Activated CD8-positive, alpha-beta memory T cell treated with anti-CD3 and anti-CD28 coated beads, Interleukin-2, amount 50 U/mL, for 24 hours (primary cell): ENCODE measurements around the gene CELSR2.
"Not testable (repeated sequence)": the region's sequence is repeated elsewhere in the genome, so short reads cannot be mapped to it uniquely, and the experiment has no call there.

ENCODE experiments used
- DNase-seq: peaks from one replicate; pipeline ENCODE4 v3.0.0-alpha.2; 2020; ENCODE audit errors: extremely low read depth

The CELSR2 gene

DNA sequence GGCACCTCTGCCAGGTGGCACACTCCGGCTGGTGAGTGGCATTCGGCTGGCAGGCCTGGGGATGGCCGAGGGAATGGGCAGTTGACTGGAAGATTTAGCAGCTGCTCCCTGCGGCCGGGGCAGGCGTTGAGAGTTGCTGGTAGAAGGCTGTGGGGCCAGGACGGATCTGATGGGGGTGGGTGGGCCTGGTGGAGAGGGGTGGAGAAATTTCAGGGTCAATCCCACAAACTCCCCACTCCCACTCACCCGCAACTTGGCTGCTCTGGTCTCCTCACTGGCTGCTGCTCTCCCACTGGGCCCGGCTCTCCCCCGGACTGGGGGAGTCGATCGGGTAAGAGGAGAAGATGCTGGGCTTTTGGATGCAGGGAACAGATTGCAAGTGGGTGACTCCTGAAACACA lies 31.5 kb downstream of the CELSR2 start:
- DNase-seq, result no peak

DNA sequence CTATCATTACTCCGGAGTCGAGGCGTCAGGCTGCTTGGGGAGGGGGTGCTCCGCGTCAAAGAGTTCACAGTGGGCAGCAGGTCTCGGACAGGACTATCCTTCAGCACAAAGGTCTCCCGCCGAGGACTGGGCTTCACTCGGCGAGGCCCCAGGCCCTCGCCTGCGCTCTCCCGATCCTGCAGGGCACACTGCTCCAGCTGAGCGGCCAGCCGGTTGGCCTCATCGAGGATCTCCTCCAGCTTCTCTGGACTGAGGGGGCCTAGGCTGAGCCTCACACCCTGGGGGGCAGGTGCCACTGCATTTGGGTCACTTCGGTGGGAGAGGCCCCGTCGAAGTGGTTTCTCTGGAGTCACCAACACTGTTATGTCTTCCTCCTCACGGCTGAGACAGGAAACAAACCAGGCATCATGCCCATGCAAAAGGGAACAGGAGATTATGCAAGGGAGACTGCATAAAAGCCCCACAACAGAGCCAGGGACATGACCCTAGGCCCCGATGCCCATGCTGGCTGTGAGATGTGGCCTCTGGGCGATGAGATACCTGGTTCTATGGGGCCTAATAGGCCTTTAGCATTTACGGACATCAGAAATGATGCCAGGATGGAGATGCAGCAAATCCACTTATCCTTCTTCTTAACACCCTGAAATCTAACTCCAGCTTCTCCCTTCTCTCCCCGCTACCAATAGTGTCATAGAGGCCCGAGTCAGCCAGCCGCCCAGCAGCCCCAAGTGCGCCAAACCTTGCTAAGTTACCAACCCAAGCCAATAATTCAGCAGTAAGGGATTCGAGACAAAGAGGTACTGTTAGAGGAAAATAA lies 32.5 kb downstream of the CELSR2 start:
- DNase-seq, result no peak

- no peak for DNase-seq
Observed at GRCh38 chr1:109282497-109282951, 33.2 kb downstream of the CELSR2 start.

DNA sequence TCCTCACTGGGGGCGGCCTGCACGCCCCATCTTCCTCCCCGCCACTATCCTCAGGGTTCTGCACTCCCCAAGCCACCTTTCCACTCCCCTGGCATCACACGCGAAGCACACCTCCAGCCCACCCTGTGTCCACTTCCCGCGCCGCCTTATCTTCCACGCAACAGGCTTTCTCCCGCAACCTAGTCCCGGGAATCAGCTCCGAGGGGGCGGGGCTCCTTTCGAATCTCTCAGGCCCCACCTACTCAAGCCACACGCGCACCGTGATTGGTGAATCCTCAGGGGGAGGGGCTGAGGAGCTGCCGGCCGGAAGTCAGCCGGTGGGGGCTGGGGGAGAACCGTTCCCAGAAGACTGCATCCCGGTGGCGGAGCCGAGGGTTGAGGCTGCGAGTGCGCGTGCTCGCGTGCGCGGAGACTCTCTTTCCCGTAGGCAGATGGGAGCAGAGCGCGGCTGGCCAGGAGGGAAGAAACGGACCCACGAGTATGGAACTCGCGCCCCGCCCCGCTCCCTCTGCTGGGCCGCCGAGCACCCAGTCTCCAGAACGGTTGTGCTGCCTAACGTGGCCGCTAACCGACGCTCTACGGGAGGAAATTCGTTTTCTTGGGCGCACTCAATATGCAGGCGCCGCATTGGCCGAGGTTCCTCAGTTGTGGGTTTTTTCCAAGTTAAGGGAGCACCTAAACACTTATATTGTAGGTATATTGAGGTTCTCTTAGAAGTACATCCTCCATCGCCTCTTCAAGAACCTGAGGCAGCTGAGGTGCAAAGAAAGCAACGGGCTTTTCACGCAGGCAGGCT lies 33.8 kb downstream of the CELSR2 start, which contains the start of gene PSRC1:
Gene PSRC1, minus strand, starts transcription at position 194 of the 796 bp plus-strand sequence.
- DNase-seq, result peak; percentile 75

DNA sequence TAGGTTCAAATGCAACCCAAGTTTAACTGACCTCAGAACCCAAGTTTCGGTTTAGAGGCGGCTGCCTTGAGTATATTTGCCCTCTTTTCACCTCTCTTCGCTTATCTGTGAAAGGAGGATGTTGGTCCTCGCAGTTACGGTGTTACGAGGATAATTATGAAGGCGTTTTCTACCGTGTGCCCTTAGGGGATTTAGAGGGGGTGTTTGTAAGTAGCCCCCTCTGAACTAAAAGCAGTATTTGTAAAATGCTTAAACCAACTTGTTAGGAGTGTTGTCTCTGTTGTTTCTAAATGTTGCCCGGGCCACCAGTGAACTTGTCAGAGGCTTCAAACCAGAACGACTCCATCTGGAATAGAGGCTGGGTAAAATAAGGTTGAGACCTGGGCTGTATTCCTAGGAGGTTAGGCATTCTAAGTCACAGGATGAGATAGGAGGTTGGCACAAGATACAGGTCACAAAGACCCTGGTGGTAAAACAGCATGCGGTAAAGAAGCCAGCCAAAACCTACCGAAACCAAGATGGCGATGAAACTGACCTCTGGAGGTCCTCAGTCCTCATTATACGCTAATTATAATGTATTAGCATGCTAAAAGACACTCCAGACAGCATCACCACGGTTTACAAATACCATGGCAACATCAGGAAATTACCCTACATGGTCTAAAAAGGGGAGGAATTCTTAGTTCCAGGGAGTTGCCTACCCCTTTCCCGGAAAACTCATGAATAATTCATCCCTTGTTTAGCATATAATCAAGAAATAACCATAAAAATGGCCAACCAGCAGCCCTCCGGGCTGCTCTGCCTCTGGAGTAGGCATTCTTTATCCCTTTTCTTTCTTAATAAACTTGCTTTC lies 34.6 kb downstream of the CELSR2 start:
- DNase-seq, result no peak

GRCh38 chr1:109286762-109287161 lies 37.4 kb downstream of the CELSR2 start:
- DNase-seq, result not testable (repeated sequence)

DNA sequence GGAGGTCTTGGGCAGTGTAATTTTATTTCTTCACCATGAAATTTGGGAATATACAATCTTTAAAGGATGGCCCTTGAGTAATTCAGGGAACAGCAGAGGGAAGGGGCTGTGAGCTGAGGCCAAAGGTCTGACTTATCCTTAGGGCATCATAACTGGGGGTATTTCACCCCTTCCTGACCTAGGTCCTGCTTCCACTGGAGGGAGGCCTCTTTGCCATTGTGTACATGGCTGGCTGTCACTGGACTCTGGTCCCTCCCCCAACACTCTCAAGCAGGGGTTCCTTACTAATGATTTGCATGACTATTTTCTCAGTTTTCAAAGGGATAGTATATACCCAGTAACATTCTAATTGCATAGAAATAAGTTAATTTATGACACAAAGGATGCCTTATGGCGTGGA lies 40.8 kb downstream of the CELSR2 start:
- no peak for DNase-seq

DNA sequence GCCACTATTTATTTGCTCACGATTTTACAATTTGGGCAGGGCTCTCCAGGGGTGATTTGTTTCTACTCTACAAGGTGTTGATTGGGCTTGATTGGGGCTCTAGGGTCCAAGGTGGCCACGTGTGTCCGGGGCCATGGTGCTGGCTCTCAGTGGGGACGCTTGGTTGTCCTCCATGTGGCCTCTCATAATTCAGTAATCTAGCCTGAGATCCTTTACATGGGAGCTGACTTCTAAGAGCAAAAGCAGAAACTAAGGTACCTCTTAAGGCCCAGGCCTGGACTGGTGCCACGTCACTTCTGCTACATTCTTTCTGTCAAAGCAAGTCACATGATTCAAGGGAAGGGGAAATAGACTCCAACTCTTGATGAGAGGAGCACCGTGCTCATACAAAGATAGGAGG lies 41.7 kb downstream of the CELSR2 start:
- no peak for DNase-seq

GRCh38 chr1:109292364-109292763 lies 43.0 kb downstream of the CELSR2 start:
- DNase-seq, result no peak

GRCh38 chr1:109293026-109293425 lies 43.7 kb downstream of the CELSR2 start:
- no peak for DNase-seq

DNA sequence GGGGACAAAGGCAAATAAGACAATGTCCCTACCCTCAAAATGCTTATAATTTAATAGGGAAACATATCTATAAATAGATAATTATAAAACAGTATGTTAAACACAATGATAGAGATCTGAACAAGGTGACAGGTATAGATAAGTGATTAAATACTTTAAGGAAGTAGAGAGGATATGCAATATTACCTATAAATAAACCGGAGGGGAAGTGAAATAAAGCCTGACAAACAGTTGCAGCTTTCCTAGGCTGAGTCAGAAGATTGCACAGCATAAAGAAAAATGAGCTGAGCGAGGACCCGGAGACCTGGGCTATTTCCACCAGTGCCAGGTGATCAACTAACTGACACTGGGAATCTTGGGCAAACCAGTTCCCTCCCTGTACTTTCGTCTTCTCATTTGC lies 45.1 kb downstream of the CELSR2 start:
- DNase-seq, result no peak

GRCh38 chr1:109295712-109296415 lies 46.5 kb downstream of the CELSR2 start:
- DNase-seq, result no peak

- DNase-seq, result no peak
Observed at GRCh38 chr1:109296782-109297181, 47.4 kb downstream of the CELSR2 start.

DNA sequence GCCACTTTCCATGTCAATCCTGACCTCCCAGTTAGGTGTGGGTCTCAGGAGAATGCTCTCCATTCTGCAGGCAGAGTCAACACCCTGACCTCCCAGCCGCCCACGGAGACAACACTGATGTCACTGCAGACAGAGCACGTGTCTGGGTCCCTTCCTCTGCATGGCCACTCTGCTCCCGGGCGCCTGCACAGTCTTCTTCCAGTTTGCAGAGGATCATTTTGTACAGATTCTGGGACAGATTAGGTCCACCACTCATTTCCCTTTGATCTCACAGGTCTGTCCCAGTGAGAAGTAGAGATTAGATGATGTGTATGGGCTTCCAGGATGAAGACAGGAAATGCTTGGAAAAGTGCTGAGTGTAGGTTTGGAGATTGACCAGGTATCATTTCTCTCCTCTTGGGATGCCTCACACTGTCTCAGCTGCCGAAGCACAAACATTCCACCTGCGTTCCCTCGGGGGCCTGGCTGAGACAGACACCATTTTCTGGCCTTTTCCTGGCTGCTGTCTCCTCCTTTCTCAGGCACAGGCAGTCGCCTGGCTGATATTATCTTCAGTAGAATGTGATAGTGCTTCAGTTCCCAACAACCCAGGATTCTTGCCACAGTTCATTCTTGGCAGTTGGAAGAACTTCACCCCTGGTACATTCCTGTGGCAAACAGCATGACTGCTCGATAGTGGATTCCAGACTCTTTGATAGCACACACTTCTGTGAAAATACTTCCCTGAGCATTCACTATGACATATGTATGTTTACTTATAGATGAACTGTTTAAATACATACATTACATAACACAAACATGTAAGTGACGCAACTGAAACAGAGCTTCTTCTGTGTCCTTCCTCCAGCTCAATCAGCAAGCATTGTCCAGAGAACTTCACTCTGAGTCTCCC lies 49.6 kb downstream of the CELSR2 start:
- no peak for DNase-seq

DNA sequence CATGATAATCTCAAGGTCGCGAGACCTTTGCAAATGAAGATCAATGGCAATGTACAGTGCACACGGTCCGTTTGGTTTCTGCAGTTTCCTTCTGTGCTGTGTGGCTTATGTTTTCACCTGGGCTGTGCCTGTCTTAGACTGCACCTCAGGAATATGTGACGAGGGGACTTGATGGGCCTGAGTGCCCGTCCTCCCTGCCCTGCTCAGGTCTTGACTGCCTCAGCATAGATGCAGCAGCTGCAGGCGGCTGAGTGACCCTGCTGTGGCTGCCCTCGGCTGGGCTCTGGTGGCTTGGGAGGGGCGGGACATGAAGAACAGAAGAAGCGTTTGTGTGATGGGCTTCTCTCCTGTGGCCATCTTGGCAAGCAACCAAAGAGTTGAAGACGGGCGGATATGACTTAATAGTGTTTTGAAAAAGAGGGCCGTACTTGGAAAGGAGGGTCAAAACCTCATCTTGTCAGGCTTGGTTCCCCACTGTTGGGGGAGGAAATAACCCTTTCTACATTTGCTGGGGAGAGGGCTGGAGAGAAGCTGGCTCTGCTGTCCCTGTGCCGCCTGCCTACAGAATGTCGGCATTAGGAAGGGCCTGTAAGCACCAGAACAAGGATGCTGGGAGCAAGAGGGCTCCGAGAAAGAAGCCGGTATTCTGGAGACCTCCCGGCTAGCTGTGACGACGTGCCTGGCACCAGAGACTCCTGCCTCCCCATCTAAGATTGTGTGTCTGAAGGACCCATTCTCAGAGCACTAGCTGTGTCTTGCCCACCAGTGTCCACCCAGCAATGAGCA lies 50.4 kb downstream of the CELSR2 start:
- DNase-seq, result no peak

DNA sequence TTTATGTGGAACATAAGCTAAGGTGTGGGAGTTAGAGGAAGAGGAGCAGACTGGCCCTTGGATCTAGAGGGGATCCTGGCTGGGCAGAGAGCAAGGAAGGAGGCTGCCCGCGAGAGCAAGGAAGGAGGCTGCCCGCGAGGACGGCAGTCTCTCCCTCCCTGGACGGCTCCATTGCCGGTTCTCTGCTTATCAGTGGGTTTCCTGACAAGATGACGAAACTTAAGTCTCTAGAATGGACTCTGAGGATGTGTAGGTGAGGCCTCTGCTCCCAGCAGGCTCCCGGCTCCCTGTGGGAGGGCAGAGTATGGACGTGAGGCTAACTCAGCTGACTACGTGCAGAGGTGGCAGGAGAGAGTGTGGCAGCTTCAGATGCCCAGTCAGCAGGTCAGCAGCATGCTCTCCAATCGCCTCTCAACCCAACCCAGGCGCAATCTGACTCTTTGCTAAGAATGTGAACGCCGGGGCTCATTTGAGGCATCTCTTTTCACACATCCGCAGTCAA lies 51.4 kb downstream of the CELSR2 start:
- no peak for DNase-seq

DNA sequence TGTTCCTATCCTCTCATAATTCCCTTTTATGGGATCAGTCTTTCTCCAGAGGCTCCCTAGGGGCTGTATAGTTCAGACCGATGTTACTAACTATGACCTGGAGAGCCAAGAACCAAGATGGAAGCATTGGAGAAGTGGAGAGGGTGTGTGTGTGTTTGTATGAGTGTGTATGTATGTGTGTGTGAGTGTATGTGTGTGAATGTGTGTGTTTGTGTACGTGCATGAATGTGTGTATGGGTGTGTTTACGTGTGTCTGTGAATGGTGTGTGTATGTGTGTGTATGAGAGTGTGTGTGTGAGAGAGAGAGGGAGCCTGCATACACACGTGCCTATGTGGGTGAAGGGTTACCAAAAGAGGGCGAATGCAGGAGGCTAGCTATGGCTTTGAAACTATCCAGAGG lies 52.5 kb downstream of the CELSR2 start:
- DNase-seq, result no peak

DNA sequence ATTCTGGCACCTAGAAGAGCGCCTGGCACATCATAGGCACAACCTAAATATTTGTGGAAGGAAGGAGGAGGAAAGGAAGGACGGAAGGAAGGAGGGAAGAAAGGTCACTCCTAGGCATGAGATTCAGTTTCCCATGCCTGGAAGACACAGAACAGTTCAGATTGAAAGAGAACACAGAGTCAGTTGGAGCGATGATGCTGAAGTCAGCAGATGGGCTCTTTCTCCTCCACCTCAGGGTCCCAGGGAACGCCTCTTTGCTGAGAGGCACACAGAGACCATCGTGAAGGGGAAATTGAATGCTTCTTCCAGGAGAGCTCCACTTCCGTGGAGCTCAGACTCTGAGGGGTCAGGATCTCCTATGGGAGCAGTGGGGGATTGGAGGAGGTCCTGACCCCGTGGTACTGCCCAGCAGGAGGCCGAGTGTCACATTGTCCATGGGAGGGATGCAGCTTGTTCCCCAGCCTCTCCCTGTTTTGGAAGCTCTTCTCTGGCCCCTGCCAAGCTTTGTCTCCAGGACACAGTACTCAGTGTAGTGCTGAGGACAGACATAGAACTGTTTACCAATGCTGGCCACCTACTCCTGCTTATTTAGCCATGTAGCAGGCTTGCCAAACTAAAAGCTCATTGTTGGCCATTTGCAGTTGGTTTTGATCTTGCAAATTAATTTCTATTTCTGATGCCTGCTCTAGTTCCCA lies 55.0 kb downstream of the CELSR2 start:
- DNase-seq, result no peak

DNA sequence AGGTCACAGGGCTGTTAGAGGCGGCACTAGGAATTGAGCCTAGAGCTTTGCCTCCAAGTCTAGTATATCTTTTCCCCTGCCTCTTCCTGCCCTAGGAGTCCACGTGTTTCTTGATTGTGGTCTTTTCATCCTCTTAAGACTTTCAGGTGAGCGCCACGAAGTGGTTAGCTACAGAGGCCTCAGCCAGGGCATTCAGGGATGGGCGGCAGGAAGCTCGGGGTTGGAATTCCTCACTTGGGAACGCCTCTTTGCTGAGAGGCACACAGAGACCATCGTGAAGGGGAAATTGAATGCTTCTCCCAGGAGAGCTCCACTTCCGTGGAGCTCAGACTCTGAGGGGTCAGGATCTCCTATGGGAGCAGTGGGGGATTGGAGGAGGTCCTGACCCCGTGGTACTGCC lies 56.7 kb downstream of the CELSR2 start:
- DNase-seq, result not testable (repeated sequence)
